ENCODE data around the gene NRG4.

The NRG4 gene

DNA sequence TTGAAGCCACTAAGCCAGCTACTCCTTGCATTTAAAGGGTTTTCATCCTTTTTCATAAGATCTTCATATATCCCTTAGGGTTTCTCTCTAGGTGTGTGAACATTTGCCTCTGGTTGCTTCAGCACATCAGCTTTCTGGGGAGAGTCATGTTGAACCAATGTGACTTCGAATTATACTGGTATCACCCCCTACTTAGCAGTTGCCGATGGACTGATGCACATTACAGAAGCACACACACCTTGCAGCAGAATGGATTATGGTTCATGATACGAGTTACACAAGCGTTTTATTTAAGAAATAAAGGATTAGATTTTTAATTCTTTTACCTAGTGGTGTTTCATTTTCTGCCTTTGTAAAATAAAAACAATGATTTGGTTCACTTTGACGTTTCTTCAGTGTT is 69.0 kb downstream of the NRG4 start:
- no peaks in the 10 kb centered on the region for H3K27me3 ChIP-seq (replicated peaks; ENCODE audit: control insufficient read depth, insufficient read depth, low read length)
- no peak for TF ChIP-seq CTCF (IDR thresholded peaks at IDR 0.05; ENCODE audit: insufficient read depth, low read length, poor library complexity, severe bottlenecking)
- H3K36me3 ChIP-seq (ENCODE audit: control insufficient read depth, insufficient read depth, low read length) = no peaks in the 10 kb centered on the region; the same call in 1 of the 2 replicates
- DNase-seq (ENCODE audit: extremely low read depth, insufficient read length) = no peak
- H3K4me3 ChIP-seq (replicated peaks; ENCODE audit: low read depth, low read length) = no peak overlapping the region

GRCh38 chr15:75942464-75942863 is 69.8 kb downstream of the NRG4 start:
- no peak for DNase-seq (ENCODE audit: extremely low read depth, insufficient read length)
- TF ChIP-seq CTCF (IDR thresholded peaks at IDR 0.05; ENCODE audit: insufficient read depth, low read length, poor library complexity, severe bottlenecking) = no peak
- H3K27me3 ChIP-seq (replicated peaks; ENCODE audit: control insufficient read depth, insufficient read depth, low read length) = no peaks in the 10 kb centered on the region
- no peak overlapping the region for H3K4me3 ChIP-seq (replicated peaks; ENCODE audit: low read depth, low read length)
- no peaks in the 10 kb centered on the region; the same call in 1 of the 2 replicates for H3K36me3 ChIP-seq (ENCODE audit: control insufficient read depth, insufficient read depth, low read length)

- TF ChIP-seq CTCF (IDR thresholded peaks at IDR 0.05; ENCODE audit: insufficient read depth, low read length, poor library complexity, severe bottlenecking) = no peak
- H3K36me3 ChIP-seq (ENCODE audit: control insufficient read depth, insufficient read depth, low read length) = peaks cover 8% of the 10 kb centered on the region
- DNase-seq (ENCODE audit: extremely low read depth, insufficient read length) = no peak
- no peaks in the 10 kb centered on the region for H3K27me3 ChIP-seq (replicated peaks; ENCODE audit: control insufficient read depth, insufficient read depth, low read length)
- no peak overlapping the region for H3K4me3 ChIP-seq (replicated peaks; ENCODE audit: low read depth, low read length)
These were observed 81.4 kb downstream of the NRG4 start for GRCh38 chr15:75930866-75931265.

DNA sequence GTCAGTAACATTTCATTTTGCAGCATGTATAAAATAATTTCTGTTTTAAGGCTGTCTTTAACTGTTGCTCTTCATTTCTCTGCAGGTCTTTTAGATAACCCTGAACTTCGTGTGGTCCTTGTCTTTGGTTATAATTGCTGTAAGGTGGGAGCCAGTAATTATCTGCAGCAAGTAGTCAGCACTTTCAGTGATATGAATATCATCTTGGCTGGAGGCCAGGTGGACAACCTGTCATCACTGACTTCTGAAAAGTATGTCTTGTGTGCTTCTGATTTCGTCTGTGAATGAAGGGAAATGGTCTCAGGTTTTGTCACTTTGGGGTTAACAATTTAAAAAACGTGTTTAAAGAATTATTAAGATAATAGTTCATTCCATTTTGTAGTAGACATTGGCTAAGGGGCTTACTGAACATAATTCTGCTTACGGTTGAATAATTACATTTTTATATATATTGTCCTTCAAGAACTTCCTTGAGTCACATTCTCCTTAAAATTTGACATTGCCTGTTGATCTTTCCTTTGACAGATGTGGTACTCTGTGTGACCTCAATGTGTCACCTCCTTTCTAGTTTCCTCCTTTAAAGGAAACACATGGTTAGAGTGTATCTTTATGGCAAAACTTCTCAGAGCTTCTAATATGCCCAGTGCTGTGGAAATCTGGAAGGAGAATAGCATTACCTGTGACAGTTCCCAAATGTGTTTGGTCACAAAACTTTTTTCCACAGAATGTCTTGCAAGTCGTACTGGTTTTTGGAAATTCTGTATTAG is 82.2 kb downstream of the NRG4 start:
- Histone ChIP-seq H3K27me3 (replicated peaks; ENCODE audit: control insufficient read depth, insufficient read depth, low read length) (no peaks in the 10 kb centered on the region), H3K4me3 (replicated peaks; ENCODE audit: low read depth, low read length) (no peak overlapping the region), H3K36me3 (ENCODE audit: control insufficient read depth, insufficient read depth, low read length) (peaks cover 8% of the 10 kb centered on the region)
- DNase-seq (ENCODE audit: extremely low read depth, insufficient read length) = no peak
- no peak for TF ChIP-seq CTCF (IDR thresholded peaks at IDR 0.05; ENCODE audit: insufficient read depth, low read length, poor library complexity, severe bottlenecking)

- TF ChIP-seq CTCF (IDR thresholded peaks at IDR 0.05; ENCODE audit: insufficient read depth, low read length, poor library complexity, severe bottlenecking) = peak; percentile 37
- H3K27me3 ChIP-seq (replicated peaks; ENCODE audit: control insufficient read depth, insufficient read depth, low read length) = no peaks in the 10 kb centered on the region
- peaks cover 10% of the 10 kb centered on the region for H3K36me3 ChIP-seq (ENCODE audit: control insufficient read depth, insufficient read depth, low read length)
- no peak for DNase-seq (ENCODE audit: extremely low read depth, insufficient read length)
- no peak overlapping the region for H3K4me3 ChIP-seq (replicated peaks; ENCODE audit: low read depth, low read length)
These were observed 83.3 kb downstream of the NRG4 start for GRCh38 chr15:75928680-75929608.
